Keratinocyte (primary cell): ENCODE data around the gene PDE4C. TPM values are rescaled to one million over a fixed set of nuclear protein-coding genes. Genes with fewer than 3 reads are reported as not detected.

Experiments used
- DNase-seq: peaks from one replicate; pipeline ENCODE4 v3.0.0-alpha.2; 2011; ENCODE audit warnings: low read depth, missing footprints, low spot score
- FAIRE-seq: peaks from 2 replicates; lab custom pipeline; 2011; peaks lifted over from hg19 to GRCh38; lab: Jason Lieb, UNC
- H2AFZ ChIP-seq: 2 replicates; pipeline ENCODE4 v1.6.0; 2012; ENCODE audit warnings: low read length, control low read depth, inconsistent platforms; ENCODE audit not compliant: control insufficient read depth
- H3K27ac ChIP-seq: 2 replicates; pipeline ENCODE4 v1.5.1; 2011; ENCODE audit warnings: low read length; ENCODE audit not compliant: control insufficient read depth, insufficient read depth
- H3K27me3 ChIP-seq: 3 replicates; pipeline ENCODE4 v1.6.0; 2011; ENCODE audit warnings: low read length; ENCODE audit not compliant: control insufficient read depth, insufficient read depth; ENCODE audit errors: extremely low read depth
- H3K36me3 ChIP-seq, 2 experiments: 2 replicates in 1 of 2; 3 replicates in 1 of 2; pipeline ENCODE4 v1.5.1; 2011; ENCODE audit warnings: low read length in 2 of 2, mild to moderate bottlenecking in 1 of 2; ENCODE audit not compliant: control insufficient read depth in 2 of 2, insufficient read depth in 2 of 2; ENCODE audit errors: extremely low read depth in 1 of 2
- H3K4me1 ChIP-seq: 3 replicates; pipeline ENCODE4 v1.5.1; 2011; ENCODE audit warnings: low read length; ENCODE audit not compliant: control insufficient read depth, insufficient read depth; ENCODE audit errors: extremely low read depth
- H3K4me2 ChIP-seq: 3 replicates; pipeline ENCODE4 v1.6.0; 2011; ENCODE audit warnings: low read depth, low read length; ENCODE audit not compliant: control insufficient read depth, insufficient read depth; ENCODE audit errors: extremely low read depth
- H3K4me3 ChIP-seq, 3 experiments: fragments of 200-600 bp in 1 of 3; sonication (generic) in 1 of 3; 2 replicates in 2 of 3; 3 replicates in 1 of 3; pipeline ENCODE4 v1.5.1; 2011 to 2016; ENCODE audit warnings: low read length in 3 of 3, mild to moderate bottlenecking in 3 of 3, control low read depth in 2 of 3, inconsistent platforms in 1 of 3, low read depth in 1 of 3, mixed read lengths in 1 of 3, mixed run types in 1 of 3, moderate library complexity in 1 of 3; ENCODE audit not compliant: control insufficient read depth in 2 of 3, insufficient read depth in 2 of 3; ENCODE audit errors: extremely low read depth in 1 of 3
- H3K79me2 ChIP-seq: 2 replicates; pipeline ENCODE4 v1.6.0; 2012; ENCODE audit warnings: low read length; ENCODE audit not compliant: control insufficient read depth, insufficient read depth
- H3K9ac ChIP-seq: 3 replicates; pipeline ENCODE4 v1.6.0; 2011; ENCODE audit warnings: low read length; ENCODE audit not compliant: control insufficient read depth, insufficient read depth; ENCODE audit errors: extremely low read depth
- H3K9me1 ChIP-seq: 3 replicates; pipeline ENCODE4 v1.6.0; 2011; ENCODE audit warnings: low read length; ENCODE audit not compliant: control insufficient read depth, insufficient read depth; ENCODE audit errors: extremely low read depth
- H3K9me3 ChIP-seq: 2 replicates; pipeline ENCODE4 v1.5.1; 2012; ENCODE audit warnings: low read depth, low read length; ENCODE audit not compliant: control insufficient read depth
- H4K20me1 ChIP-seq: 3 replicates; pipeline ENCODE4 v1.6.0; 2011; ENCODE audit warnings: low read length; ENCODE audit not compliant: control insufficient read depth, insufficient read depth; ENCODE audit errors: extremely low read depth
- EZH2 ChIP-seq: IDR thresholded peaks from one replicate; pipeline ENCODE4 v1.6.1; 2012; ENCODE audit warnings: inconsistent platforms, mild to moderate bottlenecking, low read length, moderate library complexity
- dilution Hi-C: fragments of 300-500 bp; cut with MboI; formaldehyde crosslinking; loops from one replicate; pipeline ENCODE4 v1.7.0; 2020; ENCODE audit warnings: low sequenced_read_pairs; ENCODE audit not compliant: extremely low pct_ligation_motif_present
- polyA plus RNA-seq, 5 experiments: library from polyadenylated mRNA; depleted of rRNA in 3 of 5; stranded (reverse) in 3 of 5; stranded (forward) in 1 of 5; unstranded in 1 of 5; fragments of >200 nt; gene quantifications; 1 replicate in 1 of 5; 2 replicates in 3 of 5; 3 replicates in 1 of 5; pipeline versions ENCODE4 v1.2.1 to v1.2.3, GENCODE V29; 2011 to 2012; ENCODE audit warnings: missing spikeins in 2 of 5, low read depth in 1 of 5, low replicate concordance in 1 of 5
- TF ChIP-seq, protein P1 (sequence below), 3 experiments: IDR thresholded peaks in 1 of 3; conservative IDR thresholded peaks in 1 of 3; optimal IDR thresholded peaks in 1 of 3; 2 replicates in 2 of 3; 3 replicates in 1 of 3; pipeline versions ENCODE3 to v1.5.1; 2011; ENCODE audit warnings: low read length in 3 of 3, mild to moderate bottlenecking in 3 of 3, moderate library complexity in 2 of 3, control low read depth in 1 of 3, inconsistent platforms in 1 of 3; ENCODE audit not compliant: insufficient read depth in 2 of 3; ENCODE audit errors: extremely low read depth in 1 of 3

PDE4C gene
- polyA plus RNA-seq, 1 donor (not counting 4 experiments of a cell fraction or from before 2014, with no cell fraction given), result not detected

DNA sequence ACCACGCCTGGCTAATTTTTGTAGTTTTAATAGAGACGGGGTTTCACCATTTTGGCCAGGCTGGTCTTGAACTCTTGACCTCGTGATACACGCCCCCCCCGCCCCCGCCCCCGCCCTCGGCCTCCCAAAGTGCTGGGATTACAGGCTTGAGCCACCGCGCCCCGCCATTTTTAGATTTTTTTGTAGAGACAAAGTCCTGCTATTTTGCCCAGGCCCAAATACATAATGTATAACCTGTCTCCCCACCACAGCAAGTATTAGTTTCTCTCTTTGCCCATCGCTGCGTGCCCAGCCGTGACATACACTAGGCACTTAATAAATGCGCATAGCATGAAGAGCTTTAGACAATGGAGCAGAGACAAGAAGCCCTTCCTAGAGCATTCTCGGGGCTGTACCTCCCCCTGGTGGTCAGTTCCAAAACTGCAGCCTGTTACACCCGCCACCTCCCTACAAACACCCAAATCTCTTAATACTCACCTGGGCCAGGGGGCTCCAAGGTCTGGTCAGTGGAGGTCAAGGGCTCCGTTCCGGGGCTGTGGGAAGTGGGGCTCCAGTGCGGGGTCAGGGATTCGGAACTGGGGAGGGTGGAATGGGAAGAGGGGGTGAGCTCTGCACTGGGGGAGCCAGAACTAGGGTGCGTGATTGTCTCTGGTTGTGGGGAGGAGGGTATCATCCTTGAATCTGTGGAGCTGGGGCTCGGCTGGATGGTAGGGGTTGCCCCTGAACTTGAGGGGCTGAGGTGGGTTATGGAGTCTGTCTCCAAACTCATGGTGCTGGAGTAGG, 25.5 kb upstream of the PDE4C start:
- Histone ChIP-seq H3K27ac (no peak overlapping the region), H3K9me1 (no peaks in the 10 kb centered on the region), H2AFZ (no peak overlapping the region), H3K27me3 (no peaks in the 10 kb centered on the region), H3K9me3 (no peaks in the 10 kb centered on the region), H4K20me1 (no peaks in the 10 kb centered on the region), H3K4me2 (no peak overlapping the region), H3K9ac (no peak overlapping the region), H3K4me1 (peaks cover 21% of the 10 kb centered on the region), H3K36me3 (no peaks in the 10 kb centered on the region), H3K79me2 (no peaks in the 10 kb centered on the region), H3K4me3 (no peak overlapping the region)
- no peak for TF ChIP-seq EZH2
- TF ChIP-seq, protein P1, sequence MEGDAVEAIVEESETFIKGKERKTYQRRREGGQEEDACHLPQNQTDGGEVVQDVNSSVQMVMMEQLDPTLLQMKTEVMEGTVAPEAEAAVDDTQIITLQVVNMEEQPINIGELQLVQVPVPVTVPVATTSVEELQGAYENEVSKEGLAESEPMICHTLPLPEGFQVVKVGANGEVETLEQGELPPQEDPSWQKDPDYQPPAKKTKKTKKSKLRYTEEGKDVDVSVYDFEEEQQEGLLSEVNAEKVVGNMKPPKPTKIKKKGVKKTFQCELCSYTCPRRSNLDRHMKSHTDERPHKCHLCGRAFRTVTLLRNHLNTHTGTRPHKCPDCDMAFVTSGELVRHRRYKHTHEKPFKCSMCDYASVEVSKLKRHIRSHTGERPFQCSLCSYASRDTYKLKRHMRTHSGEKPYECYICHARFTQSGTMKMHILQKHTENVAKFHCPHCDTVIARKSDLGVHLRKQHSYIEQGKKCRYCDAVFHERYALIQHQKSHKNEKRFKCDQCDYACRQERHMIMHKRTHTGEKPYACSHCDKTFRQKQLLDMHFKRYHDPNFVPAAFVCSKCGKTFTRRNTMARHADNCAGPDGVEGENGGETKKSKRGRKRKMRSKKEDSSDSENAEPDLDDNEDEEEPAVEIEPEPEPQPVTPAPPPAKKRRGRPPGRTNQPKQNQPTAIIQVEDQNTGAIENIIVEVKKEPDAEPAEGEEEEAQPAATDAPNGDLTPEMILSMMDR (optimal IDR thresholded peaks at IDR 0.05 in 1 of 3, IDR thresholded peaks at IDR 0.05 in 1 of 3, conservative IDR thresholded peaks at IDR 0.05 in 1 of 3; ENCODE audit: extremely low read depth in 1 of 3, insufficient read depth in 2 of 3, low read length in 3 of 3), result peak; percentile 92 to 95 (median 94)
- FAIRE-seq (peak; percentile 94), DNase-seq (no peak)
- dilution Hi-C loops, result no loop called here

DNA sequence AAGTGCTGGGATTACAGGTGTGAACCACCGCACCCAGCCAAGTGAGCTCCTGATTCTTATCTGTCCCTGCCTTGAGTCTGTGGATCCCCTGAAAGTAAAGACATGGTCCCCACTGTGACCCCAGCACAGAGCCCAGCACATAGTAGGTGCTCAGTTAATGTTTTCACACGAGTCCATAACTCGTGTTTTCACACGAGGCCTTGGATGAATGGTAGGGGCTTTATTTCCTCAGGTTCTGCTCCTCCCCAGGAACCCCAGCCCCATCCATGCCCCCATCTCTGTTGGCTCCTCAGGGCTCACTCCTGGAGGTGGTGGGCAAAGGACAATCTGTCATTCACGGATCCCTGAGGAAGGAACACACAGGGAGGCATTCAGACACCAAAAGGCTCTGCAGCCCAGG, 23.6 kb upstream of the PDE4C start:
- no peak overlapping the region for H3K9ac ChIP-seq
- H3K27ac ChIP-seq, result no peak overlapping the region
- no peak overlapping the region for H3K4me3 ChIP-seq
- no peaks in the 10 kb centered on the region for H4K20me1 ChIP-seq
- H3K27me3 ChIP-seq, result no peaks in the 10 kb centered on the region
- FAIRE-seq (no peak), DNase-seq (no peak)
- dilution Hi-C loops, result no loop called here
- H2AFZ ChIP-seq, result no peak overlapping the region
- H3K9me3 ChIP-seq, result no peaks in the 10 kb centered on the region
- no peak overlapping the region for H3K4me2 ChIP-seq
- no peaks in the 10 kb centered on the region for H3K79me2 ChIP-seq
- H3K36me3 ChIP-seq, result no peaks in the 10 kb centered on the region
- no peak for TF ChIP-seq EZH2
- TF ChIP-seq, protein P1 (optimal IDR thresholded peaks at IDR 0.05 in 1 of 3, IDR thresholded peaks at IDR 0.05 in 1 of 3, conservative IDR thresholded peaks at IDR 0.05 in 1 of 3; ENCODE audit: extremely low read depth in 1 of 3, insufficient read depth in 2 of 3, low read length in 3 of 3), result no peak
- no peaks in the 10 kb centered on the region for H3K9me1 ChIP-seq
- peaks cover 16% of the 10 kb centered on the region for H3K4me1 ChIP-seq
